MM.1S (cell line): ENCODE measurements around the gene M6PR.

Experiments
- CTCF ChIP-seq: fragments of 300-600 bp; sonication (generic); IDR thresholded peaks from 2 replicates; pipeline ENCODE4 v1.5.1; 2016; ENCODE audit warnings: antibody characterized with exemption, low read length, mixed read lengths
- EZH2 ChIP-seq: fragments of 300-600 bp; sonication (generic); optimal IDR thresholded peaks from 2 replicates; pipeline ENCODE3; 2017; ENCODE audit warnings: low read depth, mild to moderate bottlenecking, antibody characterized with exemption, low read length, mixed read lengths
- EZH2phosphoT487 ChIP-seq: fragments of 300-600 bp; sonication (generic); IDR thresholded peaks from 2 replicates; pipeline ENCODE4 v1.6.1; 2018; ENCODE audit warnings: antibody characterized with exemption, low read length

- TF ChIP-seq EZH2 (no peak), CTCF (no peak), EZH2phosphoT487 (no peak)
Measured at GRCh38 chr12:8956073-8956472, 6.6 kb upstream of the M6PR start.
